GM12801 (cell line): ENCODE data around the gene MEAK7.

Experiments used
- TF ChIP-seq, protein P1 (sequence below): IDR thresholded peaks from one replicate; pipeline ENCODE4 v1.5.1; 2011; ENCODE audit warnings: control low read depth; ENCODE audit not compliant: insufficient read length; ENCODE audit errors: extremely low read depth

Gene MEAK7

DNA sequence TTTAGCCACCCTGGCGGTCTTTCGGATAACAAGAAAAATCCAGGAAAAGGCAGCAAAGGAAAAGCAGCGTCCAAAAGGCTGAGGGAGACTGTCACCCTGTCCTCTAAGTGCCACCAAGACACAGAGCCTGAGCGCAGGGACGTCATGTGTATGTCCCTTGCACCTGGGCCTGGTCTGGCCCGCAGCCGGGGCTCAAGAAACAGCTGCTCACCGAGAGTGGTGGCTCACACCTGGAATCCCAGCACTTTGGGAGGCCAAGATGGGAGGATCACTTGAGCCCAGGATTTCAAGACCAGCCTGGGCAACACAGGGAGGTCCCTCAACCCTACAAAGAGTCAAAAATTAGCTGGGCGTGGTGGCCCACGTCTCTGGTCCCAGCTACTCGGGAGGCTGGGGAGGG lies 9.2 kb upstream of the MEAK7 start:
- TF ChIP-seq, protein P1, sequence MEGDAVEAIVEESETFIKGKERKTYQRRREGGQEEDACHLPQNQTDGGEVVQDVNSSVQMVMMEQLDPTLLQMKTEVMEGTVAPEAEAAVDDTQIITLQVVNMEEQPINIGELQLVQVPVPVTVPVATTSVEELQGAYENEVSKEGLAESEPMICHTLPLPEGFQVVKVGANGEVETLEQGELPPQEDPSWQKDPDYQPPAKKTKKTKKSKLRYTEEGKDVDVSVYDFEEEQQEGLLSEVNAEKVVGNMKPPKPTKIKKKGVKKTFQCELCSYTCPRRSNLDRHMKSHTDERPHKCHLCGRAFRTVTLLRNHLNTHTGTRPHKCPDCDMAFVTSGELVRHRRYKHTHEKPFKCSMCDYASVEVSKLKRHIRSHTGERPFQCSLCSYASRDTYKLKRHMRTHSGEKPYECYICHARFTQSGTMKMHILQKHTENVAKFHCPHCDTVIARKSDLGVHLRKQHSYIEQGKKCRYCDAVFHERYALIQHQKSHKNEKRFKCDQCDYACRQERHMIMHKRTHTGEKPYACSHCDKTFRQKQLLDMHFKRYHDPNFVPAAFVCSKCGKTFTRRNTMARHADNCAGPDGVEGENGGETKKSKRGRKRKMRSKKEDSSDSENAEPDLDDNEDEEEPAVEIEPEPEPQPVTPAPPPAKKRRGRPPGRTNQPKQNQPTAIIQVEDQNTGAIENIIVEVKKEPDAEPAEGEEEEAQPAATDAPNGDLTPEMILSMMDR, result no peak

DNA sequence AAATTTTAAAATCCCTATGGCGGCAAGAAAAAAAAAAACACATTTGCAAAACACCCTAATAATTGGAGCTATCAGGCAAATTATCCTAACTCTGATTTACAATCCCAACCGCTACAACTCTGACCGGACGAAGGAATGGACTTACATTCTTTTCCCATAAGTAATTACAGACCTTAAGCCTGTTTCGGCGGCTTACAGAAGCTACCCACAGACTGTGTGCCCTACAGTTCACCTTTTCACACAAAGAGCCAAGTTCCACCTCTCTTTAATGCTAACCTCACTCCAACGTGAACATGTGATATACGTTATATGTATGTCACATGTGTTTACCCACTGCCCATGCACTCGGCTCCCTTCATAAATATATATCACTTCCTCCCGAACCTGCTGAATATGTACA lies 8.7 kb upstream of the MEAK7 start:
- TF ChIP-seq, protein P1, result no peak

DNA sequence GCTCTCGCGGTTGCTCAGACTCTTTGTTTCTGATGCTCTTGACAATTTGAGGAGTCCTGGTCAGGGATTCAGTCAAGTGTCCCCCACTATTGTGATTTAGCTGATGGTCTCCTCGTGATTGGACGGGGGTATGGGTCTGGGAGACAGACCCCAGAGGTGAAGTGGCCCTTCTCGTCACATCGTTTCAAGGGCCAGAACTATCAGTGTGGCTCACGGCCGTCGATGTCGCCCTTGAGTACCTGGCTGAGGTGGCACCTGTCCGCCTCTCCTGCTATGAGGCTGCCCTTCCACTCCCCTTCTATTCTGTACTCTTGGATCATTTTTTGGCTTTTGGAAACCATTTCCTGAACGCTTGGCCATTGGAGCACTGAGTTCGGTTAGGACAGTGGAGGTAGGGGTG lies 7.4 kb upstream of the MEAK7 start:
- TF ChIP-seq, protein P1, result no peak

DNA sequence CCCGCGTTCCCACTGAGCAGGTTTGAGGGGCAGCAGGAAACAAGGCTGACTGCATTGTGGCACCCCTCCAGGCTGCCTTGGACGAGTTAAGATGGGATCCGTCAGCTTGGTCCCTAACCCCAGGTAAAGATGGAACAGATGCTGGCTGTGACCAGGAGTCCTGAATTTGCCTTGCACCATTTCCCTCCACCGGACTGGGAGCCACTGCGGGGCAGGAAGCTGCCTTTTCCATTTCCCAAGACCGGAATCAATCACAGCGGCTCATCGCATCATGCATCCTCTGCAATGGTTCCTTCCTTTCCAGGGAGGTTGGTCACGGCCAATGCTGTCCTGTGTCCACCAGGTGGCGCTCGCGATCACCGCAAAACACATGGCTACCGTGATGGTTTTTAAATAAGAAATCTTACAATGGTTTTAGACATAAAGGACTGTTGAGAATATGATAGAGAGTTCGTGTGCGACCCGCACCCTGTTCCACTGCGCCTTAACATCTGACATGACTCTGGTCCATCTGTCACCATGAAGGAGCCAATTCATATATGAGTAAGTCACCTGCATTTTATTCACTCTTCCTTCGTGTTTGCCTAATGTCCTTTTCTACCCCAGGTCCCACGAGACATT lies 6.8 kb upstream of the MEAK7 start:
- TF ChIP-seq, protein P1, result no peak

- TF ChIP-seq, protein P1, result no peak
These were observed 4.8 kb upstream of the MEAK7 start for GRCh38 chr16:84509032-84509950.

GRCh38 chr16:84508502-84508901 lies 4.0 kb upstream of the MEAK7 start:
- TF ChIP-seq, protein P1, result no peak

GRCh38 chr16:84507011-84507982 lies 2.8 kb upstream of the MEAK7 start:
- TF ChIP-seq, protein P1, result no peak
